K562 (cell line): ENCODE results near the gene VPREB3.

ENCODE experiments used
- CTCF ChIP-seq, 3 experiments: IDR thresholded peaks in 2 of 3; conservative IDR thresholded peaks in 1 of 3; 2 replicates each; pipeline ENCODE4 v1.5.1; 2011 to 2012; ENCODE audit warnings: low read length in 3 of 3, mild to moderate bottlenecking in 3 of 3, control low read depth in 2 of 3, improper control_type of control experiment in 1 of 3, inconsistent platforms in 1 of 3, low read depth in 1 of 3, mixed read lengths in 1 of 3, moderate library complexity in 1 of 3; ENCODE audit not compliant: insufficient read depth in 2 of 3
- ELF4 ChIP-seq: fragments of 450-650 bp; formaldehyde crosslinking; IDR thresholded peaks from 2 replicates; pipeline ENCODE4 v1.4.0; 2022; ENCODE audit warnings: missing genetic modification characterization
- EZH2 ChIP-seq: IDR thresholded peaks from 2 replicates; pipeline ENCODE4 v1.6.1; 2012; ENCODE audit warnings: low read depth, mild to moderate bottlenecking, inconsistent platforms, low read length, borderline replicate concordance
- FIP1L1 ChIP-seq: fragments of 200-400 bp; formaldehyde crosslinking; IDR thresholded peaks from 2 replicates; pipeline ENCODE4 v1.6.1; 2018; ENCODE audit warnings: mild to moderate bottlenecking, low read depth, low read length; ENCODE audit not compliant: poor library complexity, severe bottlenecking
- GATA2 ChIP-seq: sonication (generic); formaldehyde crosslinking; IDR thresholded peaks from 2 replicates; pipeline ENCODE4 v1.4.0; 2020; ENCODE audit warnings: mild to moderate bottlenecking, missing genetic modification reagents
- HOMEZ ChIP-seq: fragments of 250-450 bp; sonication (Bioruptor Pico); IDR thresholded peaks from 2 replicates; pipeline ENCODE4 v1.4.0; 2020; ENCODE audit warnings: mild to moderate bottlenecking, moderate library complexity
- MAFG ChIP-seq: fragments of 450-650 bp; conservative IDR thresholded peaks from 2 replicates; pipeline ENCODE4 v1.6.1; 2016; ENCODE audit warnings: missing genetic modification characterization, missing compliant biosample characterization
- MAFK ChIP-seq: IDR thresholded peaks from 2 replicates; pipeline ENCODE4 v1.6.1; 2011; ENCODE audit warnings: low read length, improper control_type of control experiment
- NR2C2 ChIP-seq, 2 experiments: fragments of 200-800 bp in 1 of 2; sonication (Bioruptor generic) in 1 of 2; sonication (generic) in 1 of 2; formaldehyde crosslinking in 1 of 2; IDR thresholded peaks; 2 replicates each; pipeline versions ENCODE4 v1.6.1 to v1.8.0; 2016 to 2022; ENCODE audit warnings: mild to moderate bottlenecking in 1 of 2, missing compliant biosample characterization in 1 of 2, missing genetic modification characterization in 1 of 2, missing genetic modification reagents in 1 of 2
- POLR2A ChIP-seq: fragments of 450-650 bp; conservative IDR thresholded peaks from 2 replicates; pipeline ENCODE4 v1.6.1; 2016
- RCOR1 ChIP-seq, 2 experiments: IDR thresholded peaks; 2 replicates each; pipeline ENCODE4 v1.6.1; 2012; ENCODE audit warnings: low read depth in 2 of 2, low read length in 2 of 2, borderline replicate concordance in 1 of 2, improper control_type of control experiment in 1 of 2
- ZNF121 ChIP-seq: sonication (generic); formaldehyde crosslinking; conservative IDR thresholded peaks from 2 replicates; pipeline ENCODE4 v1.8.0; 2022; ENCODE audit warnings: missing genetic modification reagents
- TF ChIP-seq, protein P1 (sequence below): sonication (generic); formaldehyde crosslinking; IDR thresholded peaks from 2 replicates; pipeline ENCODE4 v1.8.0; 2023; ENCODE audit warnings: mild to moderate bottlenecking, missing genetic modification reagents
- TF ChIP-seq, protein P2 (sequence below): fragments of 450-650 bp; IDR thresholded peaks from 2 replicates; pipeline ENCODE4 v1.6.1; 2016; ENCODE audit warnings: missing biosample characterization, missing genetic modification characterization

GRCh38 chr22:23720855-23721254 is 33.4 kb downstream of the VPREB3 start:
- TF ChIP-seq GATA2 (CRISPR knock-in tag) (no peak), HOMEZ (CRISPR knock-in tag) (no peak), ELF4 (CRISPR knock-in tag) (no peak), CTCF (IDR thresholded peaks at IDR 0.05 in 2 of 3, conservative IDR thresholded peaks at IDR 0.05 in 1 of 3; ENCODE audit: insufficient read depth in 2 of 3, low read depth in 1 of 3, low read length in 3 of 3) (no peak), RCOR1 (IDR thresholded peaks at IDR 0.05; ENCODE audit: borderline replicate concordance in 1 of 2, low read depth in 2 of 2, low read length in 2 of 2) (no peak), NR2C2 (CRISPR knock-in tag; IDR thresholded peaks at IDR 0.05) (no peak), NR2C2 (tag; IDR thresholded peaks at IDR 0.05) (no peak), ZNF121 (no peak), FIP1L1 (no peak), MAFG (tag) (no peak), EZH2 (no peak), POLR2A (no peak), MAFK (no peak)
- TF ChIP-seq, protein P1, sequence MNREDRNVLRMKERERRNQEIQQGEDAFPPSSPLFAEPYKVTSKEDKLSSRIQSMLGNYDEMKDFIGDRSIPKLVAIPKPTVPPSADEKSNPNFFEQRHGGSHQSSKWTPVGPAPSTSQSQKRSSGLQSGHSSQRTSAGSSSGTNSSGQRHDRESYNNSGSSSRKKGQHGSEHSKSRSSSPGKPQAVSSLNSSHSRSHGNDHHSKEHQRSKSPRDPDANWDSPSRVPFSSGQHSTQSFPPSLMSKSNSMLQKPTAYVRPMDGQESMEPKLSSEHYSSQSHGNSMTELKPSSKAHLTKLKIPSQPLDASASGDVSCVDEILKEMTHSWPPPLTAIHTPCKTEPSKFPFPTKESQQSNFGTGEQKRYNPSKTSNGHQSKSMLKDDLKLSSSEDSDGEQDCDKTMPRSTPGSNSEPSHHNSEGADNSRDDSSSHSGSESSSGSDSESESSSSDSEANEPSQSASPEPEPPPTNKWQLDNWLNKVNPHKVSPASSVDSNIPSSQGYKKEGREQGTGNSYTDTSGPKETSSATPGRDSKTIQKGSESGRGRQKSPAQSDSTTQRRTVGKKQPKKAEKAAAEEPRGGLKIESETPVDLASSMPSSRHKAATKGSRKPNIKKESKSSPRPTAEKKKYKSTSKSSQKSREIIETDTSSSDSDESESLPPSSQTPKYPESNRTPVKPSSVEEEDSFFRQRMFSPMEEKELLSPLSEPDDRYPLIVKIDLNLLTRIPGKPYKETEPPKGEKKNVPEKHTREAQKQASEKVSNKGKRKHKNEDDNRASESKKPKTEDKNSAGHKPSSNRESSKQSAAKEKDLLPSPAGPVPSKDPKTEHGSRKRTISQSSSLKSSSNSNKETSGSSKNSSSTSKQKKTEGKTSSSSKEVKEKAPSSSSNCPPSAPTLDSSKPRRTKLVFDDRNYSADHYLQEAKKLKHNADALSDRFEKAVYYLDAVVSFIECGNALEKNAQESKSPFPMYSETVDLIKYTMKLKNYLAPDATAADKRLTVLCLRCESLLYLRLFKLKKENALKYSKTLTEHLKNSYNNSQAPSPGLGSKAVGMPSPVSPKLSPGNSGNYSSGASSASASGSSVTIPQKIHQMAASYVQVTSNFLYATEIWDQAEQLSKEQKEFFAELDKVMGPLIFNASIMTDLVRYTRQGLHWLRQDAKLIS (CRISPR knock-in tag) = no peak
- TF ChIP-seq, protein P2, sequence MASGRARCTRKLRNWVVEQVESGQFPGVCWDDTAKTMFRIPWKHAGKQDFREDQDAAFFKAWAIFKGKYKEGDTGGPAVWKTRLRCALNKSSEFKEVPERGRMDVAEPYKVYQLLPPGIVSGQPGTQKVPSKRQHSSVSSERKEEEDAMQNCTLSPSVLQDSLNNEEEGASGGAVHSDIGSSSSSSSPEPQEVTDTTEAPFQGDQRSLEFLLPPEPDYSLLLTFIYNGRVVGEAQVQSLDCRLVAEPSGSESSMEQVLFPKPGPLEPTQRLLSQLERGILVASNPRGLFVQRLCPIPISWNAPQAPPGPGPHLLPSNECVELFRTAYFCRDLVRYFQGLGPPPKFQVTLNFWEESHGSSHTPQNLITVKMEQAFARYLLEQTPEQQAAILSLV = no peak
